Airway epithelial cell (primary cell): ENCODE data around the gene OXLD1. TPM values are rescaled to one million over a fixed set of nuclear protein-coding genes. Genes with fewer than 3 reads are reported as not detected.

Experiments used
- total RNA-seq: library from RNA; depleted of rRNA; stranded (reverse); fragments of >200 nt; gene quantifications from 2 replicates; pipeline ENCODE4 v1.2.3, GENCODE V29; 2015

The OXLD1 gene
- total RNA-seq = 27.8 and 34.8 TPM in 2 replicates

DNA sequence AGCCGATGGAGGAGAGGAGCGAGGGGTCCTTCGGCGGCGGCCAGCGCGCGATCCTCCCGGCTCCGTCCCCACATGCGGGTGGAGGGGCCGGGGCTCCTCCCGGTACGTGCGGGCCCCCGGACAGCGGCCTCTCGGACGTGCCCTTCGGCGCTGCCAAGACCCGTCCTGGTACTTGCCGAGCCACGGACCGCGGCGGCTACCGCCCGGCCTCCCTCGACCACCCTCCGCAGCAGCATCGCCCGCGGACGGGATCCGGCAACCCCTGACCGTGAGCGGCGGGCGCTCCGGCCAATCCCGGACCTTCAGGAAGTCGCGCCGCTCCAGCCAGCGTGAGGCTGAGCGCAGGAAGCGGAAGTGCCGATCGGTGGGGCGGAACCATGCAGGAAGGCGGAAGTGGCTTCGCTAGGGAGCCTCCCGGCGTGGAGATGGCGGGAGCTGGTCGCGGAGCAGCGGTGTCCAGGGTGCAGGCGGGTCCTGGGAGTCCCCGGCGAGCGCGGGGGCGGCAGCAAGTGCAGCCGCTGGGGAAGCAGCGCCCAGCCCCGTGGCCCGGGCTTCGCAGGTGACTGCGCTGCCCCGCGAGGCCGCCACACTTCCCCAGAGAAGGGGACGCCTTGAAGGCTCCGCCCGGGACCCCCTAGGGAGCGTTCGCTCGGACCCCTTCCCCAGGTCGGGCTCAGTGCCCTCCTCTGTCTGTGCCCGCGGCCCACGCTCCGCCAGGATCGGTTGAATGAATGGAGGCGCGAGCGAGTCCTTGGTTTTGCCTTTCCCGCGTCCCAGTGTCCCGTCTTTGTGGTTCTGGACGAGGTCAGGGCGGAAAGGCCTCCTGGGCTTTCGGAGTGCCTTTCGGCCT, at the start of gene OXLD1, which contains the start of gene CCDC137:
OXLD1 (minus strand) TSS at position 264 of the 850 bp plus-strand sequence; CDS start at position 236, 28 bp downstream.
CCDC137 (plus strand) TSS at position 396 of the 850 bp plus-strand sequence; CDS start at position 426, 30 bp downstream.

DNA sequence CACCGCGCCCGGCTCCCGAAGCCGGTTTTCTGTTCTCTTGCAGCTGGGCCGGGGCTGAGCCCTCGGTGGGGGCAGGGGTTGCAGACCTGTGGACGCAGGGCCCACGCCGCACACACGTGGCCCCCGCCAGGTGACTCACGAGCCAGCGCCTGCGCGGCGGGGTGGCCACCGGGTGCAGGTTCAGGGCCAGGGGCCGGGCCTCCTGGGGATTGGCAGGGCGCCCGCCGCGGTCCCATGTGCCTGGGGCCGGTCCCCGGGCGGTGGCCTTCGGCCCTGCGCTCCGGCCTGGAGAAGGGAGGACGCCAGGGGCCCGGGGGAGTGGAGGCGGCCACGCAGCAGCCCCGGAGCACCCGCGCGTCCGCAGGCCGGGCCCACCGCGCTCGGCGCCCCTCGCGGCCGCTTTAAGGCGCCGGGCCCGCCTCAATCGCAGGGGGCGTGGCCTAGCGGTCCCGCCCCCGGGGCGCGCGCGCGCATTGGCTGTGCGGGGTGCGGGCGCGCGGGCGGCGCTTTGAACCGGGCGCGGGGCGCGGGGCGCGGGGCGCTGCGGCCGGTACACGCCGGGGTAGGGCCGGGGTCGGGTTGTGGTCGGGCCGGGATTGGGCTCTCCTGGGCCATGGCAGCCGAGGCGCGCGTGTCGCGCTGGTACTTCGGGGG, 45.5 kb upstream of the OXLD1 start, which contains the start of gene SLC25A10:
SLC25A10 (plus strand) TSS at position 471 of the 654 bp plus-strand sequence; CDS start at position 614, 143 bp downstream.

DNA sequence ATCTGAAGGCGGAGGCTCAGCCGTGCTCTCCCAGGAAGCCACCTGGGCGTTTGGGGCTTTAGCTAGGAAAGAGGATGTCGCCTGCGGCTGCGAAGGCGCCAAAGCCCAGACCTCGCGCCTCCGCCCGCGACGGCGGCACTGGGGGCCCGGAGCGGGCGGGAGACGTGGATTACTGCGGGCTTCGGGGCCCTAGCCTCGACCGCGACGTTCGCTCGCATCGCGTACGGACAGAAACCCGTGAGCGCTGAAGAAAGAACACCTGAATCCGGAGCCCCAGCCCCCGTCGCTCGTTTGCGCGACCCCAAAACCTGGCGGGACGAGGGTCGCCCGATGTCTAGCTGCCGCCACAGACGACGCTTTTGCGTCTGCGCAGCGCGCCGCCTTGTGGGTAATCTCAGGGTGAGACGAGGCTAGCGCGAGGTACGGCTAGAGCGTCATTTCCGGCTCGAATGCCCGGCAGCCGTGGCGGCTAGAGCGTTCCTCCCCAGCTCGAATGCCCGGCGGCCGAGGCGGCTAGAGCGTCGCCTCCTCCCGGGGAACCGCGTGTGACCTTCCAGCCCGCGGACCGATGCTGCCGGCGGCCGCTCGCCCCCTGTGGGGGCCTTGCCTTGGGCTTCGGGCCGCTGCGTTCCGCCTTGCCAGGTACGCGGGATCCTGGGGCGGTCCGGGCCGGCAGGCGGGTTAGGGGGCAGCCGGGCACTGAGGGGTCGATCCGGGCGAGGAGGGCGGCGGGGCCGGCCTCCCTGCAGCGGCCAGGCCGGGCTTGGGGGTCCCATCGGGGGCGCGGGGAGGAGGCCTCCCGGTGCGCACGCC, 36.7 kb upstream of the OXLD1 start, which contains the start of gene MRPL12:
MRPL12 (plus strand) TSS at position 434 of the 813 bp plus-strand sequence; CDS start at position 569, 135 bp downstream.

DNA sequence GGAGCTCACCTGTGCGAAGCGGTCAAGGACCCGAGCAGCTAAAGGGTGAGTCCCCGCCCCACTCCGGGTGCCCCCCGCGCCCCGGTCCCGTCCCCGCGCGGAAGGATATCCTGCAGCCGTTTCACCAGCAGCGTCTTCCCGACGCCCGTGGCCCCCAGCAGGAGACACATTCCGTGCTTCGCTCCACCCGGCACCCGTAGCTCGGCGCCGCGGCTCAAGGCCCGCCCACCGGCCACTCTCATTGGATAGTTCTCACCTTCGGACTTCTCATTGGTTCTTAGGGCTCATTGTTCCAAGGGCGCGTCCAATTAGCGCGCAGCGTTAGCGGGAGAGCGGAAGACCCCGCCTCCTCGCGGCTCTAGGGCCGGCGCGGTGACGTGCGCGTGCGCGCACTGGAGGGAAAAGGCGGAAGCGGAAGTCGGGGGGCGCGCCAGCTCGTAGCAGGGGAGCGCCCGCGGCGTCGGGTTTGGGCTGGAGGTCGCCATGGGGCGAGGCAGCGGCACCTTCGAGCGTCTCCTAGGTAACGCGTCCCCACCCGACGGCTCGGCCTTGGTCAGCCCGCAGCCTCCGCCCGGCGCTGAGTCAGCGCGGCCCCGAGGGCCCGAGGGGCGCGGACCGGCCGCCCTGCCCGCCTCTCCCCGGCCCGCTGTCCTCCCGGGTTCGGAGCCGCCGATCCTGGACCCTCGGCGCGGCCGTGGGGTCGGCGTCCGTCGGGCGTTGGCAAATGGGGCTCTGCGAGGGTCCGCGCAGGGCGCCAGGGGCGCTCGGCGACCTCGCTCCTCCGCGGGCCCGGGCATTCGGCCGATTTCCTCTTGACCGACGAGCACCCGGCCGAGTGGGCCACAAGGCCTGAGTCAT, 17.4 kb upstream of the OXLD1 start, which contains the start of the genes ARL16 and HGS:
ARL16 (minus strand) TSS at position 214 of the 858 bp plus-strand sequence; CDS start at position 170, 44 bp downstream.
HGS (plus strand) TSS at position 428 of the 858 bp plus-strand sequence; CDS start at position 484, 56 bp downstream.

DNA sequence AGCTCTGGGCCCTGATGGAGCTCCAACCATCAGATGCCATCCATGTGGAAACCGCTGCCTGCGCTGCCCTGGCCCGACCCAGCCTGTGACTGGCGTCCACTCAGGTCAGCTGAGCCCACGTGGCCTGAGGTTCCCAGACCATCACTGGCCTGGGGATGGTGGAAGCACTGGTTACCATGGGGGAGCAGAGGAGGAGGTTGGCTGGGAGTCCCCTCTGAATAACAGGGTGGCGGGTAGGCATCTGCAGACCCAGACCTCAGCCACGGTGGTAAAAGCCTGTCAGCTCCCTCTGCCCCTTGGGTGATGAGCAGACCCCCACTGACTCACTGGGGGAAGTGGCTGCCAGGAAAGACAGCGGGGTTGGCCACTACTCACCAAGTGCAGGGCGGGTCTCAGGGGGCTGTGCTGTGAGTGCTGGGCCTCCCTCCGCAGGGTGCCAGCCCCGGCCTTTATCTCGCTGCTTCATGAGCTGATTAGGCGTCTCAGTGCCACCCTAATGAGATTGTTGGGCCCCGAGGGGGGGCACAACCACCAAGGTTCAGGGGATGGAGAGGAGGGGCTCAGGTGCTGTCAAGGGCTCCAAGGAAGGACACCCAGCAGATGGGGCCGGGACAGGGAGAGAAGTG, 10.2 kb downstream of the OXLD1 start, which contains the start of gene PDE6G:
PDE6G (minus strand) TSS at position 425 of the 626 bp plus-strand sequence. CDS start 3,237 bp downstream, outside the sequence.

DNA sequence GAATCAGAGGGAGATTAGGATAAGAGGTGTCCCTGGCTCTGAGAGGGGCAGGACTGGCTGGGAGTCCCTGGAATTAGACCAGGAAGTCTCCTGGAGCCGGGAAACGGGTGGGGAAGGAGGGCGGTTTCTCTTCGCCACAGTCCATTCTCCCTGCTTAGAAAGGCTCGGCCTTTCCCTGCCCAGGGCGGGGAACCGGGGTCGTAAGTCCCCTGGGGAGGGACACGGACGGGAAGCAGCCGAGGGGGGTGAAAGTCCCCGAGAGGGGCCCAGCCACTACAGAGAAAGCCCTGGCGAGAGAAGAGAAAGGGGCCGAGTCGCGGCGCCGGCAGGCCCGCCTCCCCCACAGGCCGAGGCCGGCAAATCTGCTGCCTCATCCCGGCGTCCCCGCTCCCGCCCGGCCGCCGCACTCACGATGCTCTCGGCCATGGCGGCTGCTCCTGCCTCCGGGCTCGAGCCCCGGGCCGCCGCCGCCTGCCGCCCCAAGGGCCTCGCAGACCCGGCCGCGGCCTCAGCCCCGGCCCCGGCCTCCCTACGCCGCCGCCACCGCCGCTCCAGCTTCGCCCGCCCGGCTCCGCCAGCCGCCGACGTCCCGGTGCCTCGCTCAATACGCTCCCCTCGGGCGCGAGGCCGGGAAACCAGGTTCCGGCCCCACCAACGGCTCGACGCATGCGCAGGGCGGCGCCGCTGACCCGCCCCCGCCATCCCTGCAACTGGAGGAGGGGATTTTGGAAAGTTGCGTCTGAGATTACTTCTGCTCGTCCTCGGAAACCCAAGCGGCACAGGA, 29.7 kb downstream of the OXLD1 start, which contains the start of the genes NPLOC4 and TSPAN10:
NPLOC4 (minus strand) TSS at position 608 of the 784 bp plus-strand sequence; CDS start at position 426, 182 bp downstream.
TSPAN10 (plus strand) TSS at position 692 of the 784 bp plus-strand sequence. CDS start 5,217 bp downstream, outside the sequence.

Other genes starting within 250 kb of the OXLD1 start
- gene ACTG1, start 153.8 kb downstream of the OXLD1 start, total RNA-seq = 6,098 and 7,194 TPM in 2 replicates
- 0.14 TPM in 1 of 2 replicates, not detected in the other for gene FSCN2, start 138.2 kb downstream of the OXLD1 start, total RNA-seq
- gene FAAP100, start 114.3 kb downstream of the OXLD1 start, total RNA-seq = 29.6 and 38.2 TPM in 2 replicates
- 45.6 and 57.5 TPM in 2 replicates for gene NPLOC4, start 29.5 kb downstream of the OXLD1 start, total RNA-seq
- gene TSPAN10, start 29.4 kb downstream of the OXLD1 start, total RNA-seq = 0.63 and 0.74 TPM in 2 replicates
- 1.4 TPM in 1 of 2 replicates, not detected in the other for gene PDE6G, start 10.1 kb downstream of the OXLD1 start, total RNA-seq
- gene CCDC137, start 132 bp upstream of the OXLD1 start, total RNA-seq = 23.0 and 27.5 TPM in 2 replicates
- gene ARL16, start 17.2 kb upstream of the OXLD1 start, total RNA-seq = 45.1 and 45.5 TPM in 2 replicates
- 79.4 and 92.7 TPM in 2 replicates for gene HGS, start 17.4 kb upstream of the OXLD1 start, total RNA-seq
- gene MRPL12, start 36.8 kb upstream of the OXLD1 start, total RNA-seq = 136 and 143 TPM in 2 replicates
- gene SLC25A10, start 45.7 kb upstream of the OXLD1 start, total RNA-seq = 56.4 and 66.7 TPM in 2 replicates
- gene GCGR, start 137.5 kb upstream of the OXLD1 start, total RNA-seq = not detected in 2 replicates
- 34.9 and 50.1 TPM in 2 replicates for gene MCRIP1, start 166.7 kb upstream of the OXLD1 start, total RNA-seq
- gene PPP1R27, start 168.4 kb upstream of the OXLD1 start, total RNA-seq = not detected in 2 replicates
- 1,284 and 1,865 TPM in 2 replicates for gene P4HB, start 193.9 kb upstream of the OXLD1 start, total RNA-seq
- gene ARHGDIA, start 204.7 kb upstream of the OXLD1 start, total RNA-seq = 326 and 351 TPM in 2 replicates
- gene ALYREF, start 225.0 kb upstream of the OXLD1 start, total RNA-seq = 184 and 208 TPM in 2 replicates
- gene ANAPC11, start 225.1 kb upstream of the OXLD1 start, total RNA-seq = 235 and 300 TPM in 2 replicates
- 3.0 TPM in 1 of 2 replicates, not detected in the other for gene NPB, start 235.6 kb upstream of the OXLD1 start, total RNA-seq
- 50.9 and 54.8 TPM in 2 replicates for gene PCYT2, start 244.8 kb upstream of the OXLD1 start, total RNA-seq